NB4 (cell line): ENCODE data around the gene MXRA7.

Experiments used
- DNase-seq: peaks from one replicate; pipeline ENCODE4 v3.0.0; 2010; ENCODE audit warnings: low read depth
- H3K4me3 ChIP-seq: one replicate; pipeline ENCODE4 v1.5.1; 2011; ENCODE audit warnings: mild to moderate bottlenecking, low read depth, low read length, moderate library complexity
- CTCF ChIP-seq: IDR thresholded peaks from one replicate; pipeline ENCODE4 v1.5.1; 2012; ENCODE audit warnings: low read depth, low read length
- MAX ChIP-seq: IDR thresholded peaks from 2 replicates; pipeline ENCODE4 v1.6.1; 2011; ENCODE audit warnings: low read depth, low read length
- MYC ChIP-seq: IDR thresholded peaks from 2 replicates; pipeline ENCODE4 v1.6.1; 2011; ENCODE audit warnings: low read depth, low read length
- POLR2A ChIP-seq: IDR thresholded peaks from 2 replicates; pipeline ENCODE4 v1.6.1; 2011; ENCODE audit warnings: mild to moderate bottlenecking; ENCODE audit not compliant: insufficient read length; ENCODE audit errors: extremely low read depth

Gene MXRA7

GRCh38 chr17:76732734-76733617 is 22.2 kb upstream of the MXRA7 start:
- TF ChIP-seq MAX (no peak), CTCF (no peak), POLR2A (no peak), MYC (no peak)
- peak; percentile 35 for DNase-seq

GRCh38 chr17:76731800-76732733 is 21.3 kb upstream of the MXRA7 start:
- peak; percentile 20 for DNase-seq
- peak overlapping the region; percentile 100 for H3K4me3 ChIP-seq

More at GRCh38 chr17:76732734-76733617, 22.2 kb upstream of the MXRA7 start:
- peak overlapping the region; percentile 100 for H3K4me3 ChIP-seq

- peak; percentile 45 for DNase-seq
- TF ChIP-seq MYC: no peak
- no peak for TF ChIP-seq POLR2A
- no peak for TF ChIP-seq CTCF
- no peak for TF ChIP-seq MAX
- peak overlapping the region; percentile 76 for H3K4me3 ChIP-seq
These were observed 17.1 kb upstream of the MXRA7 start for GRCh38 chr17:76727745-76728456.

GRCh38 chr17:76726776-76727718 is 16.3 kb upstream of the MXRA7 start, which contains the start of gene METTL23:
Gene METTL23, plus strand, starts transcription at chr17:76726839. Its CDS starts 2,872 bp downstream, at chr17:76729711.
- DNase-seq: peak; percentile 86
- H3K4me3 ChIP-seq: peak within 1 kb of the TSS; percentile 76
- TF ChIP-seq CTCF (peak; percentile 66), MAX (peak; percentile 57), MYC (peak; percentile 48), POLR2A (peak; percentile 88)

GRCh38 chr17:76726231-76726775 is 15.5 kb upstream of the MXRA7 start, which contains the start of gene JMJD6:
Gene JMJD6, minus strand, starts transcription at chr17:76726606. Its CDS starts 131 bp downstream, at chr17:76726475.
- H3K4me3 ChIP-seq: peak within 1 kb of the TSS; percentile 76
- peak; percentile 43 for TF ChIP-seq MYC
- peak; percentile 62; the same call in 1 of the 2 replicates for TF ChIP-seq MAX
- no peak for TF ChIP-seq CTCF
- TF ChIP-seq POLR2A: no peak
- DNase-seq: peak; percentile 98
